Lung (tissue), 12 donors: ENCODE results near the gene LYST. TPM values are rescaled to one million over a fixed set of nuclear protein-coding genes. Genes with fewer than 3 reads are reported as not detected.
A peak's percentile ranks its signal among the peaks of the same experiment; 100 is the strongest.

Source experiments
- ATAC-seq: fragments of 200-7000 bp; cut with Tn5 transposase; one replicate; pipeline ENCODE4 v1.9.1; 2020; ENCODE audit warnings: moderate number of reproducible peaks; ENCODE audit not compliant: insufficient read depth, low FRiP score
- DNase-seq, 3 donors: peaks; one replicate each; pipeline ENCODE4 v3.0.0-alpha.2; 2013 to 2017
- H3K27ac ChIP-seq, 2 donors: one replicate each; pipeline ENCODE4 v1.5.1; 2013; ENCODE audit warnings: mild to moderate bottlenecking in 2 of 2, moderate library complexity in 2 of 2, control low read depth in 1 of 2, inconsistent platforms in 1 of 2, low read depth in 1 of 2, low read length in 1 of 2
- H3K27me3 ChIP-seq, 3 donors: one replicate each; pipeline ENCODE4 v1.5.1; 2013; ENCODE audit warnings: low read length in 2 of 3; ENCODE audit not compliant: control insufficient read depth in 3 of 3, insufficient read depth in 3 of 3
- H3K36me3 ChIP-seq, 4 donors: one replicate each; pipeline ENCODE4 v1.5.1; 2013; ENCODE audit warnings: low read length in 4 of 4, mild to moderate bottlenecking in 1 of 4, moderate library complexity in 1 of 4; ENCODE audit not compliant: control insufficient read depth in 4 of 4, insufficient read depth in 4 of 4
- H3K4me1 ChIP-seq, 5 donors: one replicate each; pipeline ENCODE4 v1.5.1; 2013; ENCODE audit warnings: low read length in 5 of 5, mild to moderate bottlenecking in 2 of 5, moderate library complexity in 1 of 5; ENCODE audit not compliant: control insufficient read depth in 5 of 5, insufficient read depth in 5 of 5
- H3K4me3 ChIP-seq: one replicate; pipeline ENCODE4 v1.5.1; 2013; ENCODE audit warnings: mild to moderate bottlenecking, control low read depth, moderate library complexity
- H3K9ac ChIP-seq, 2 donors: one replicate each; pipeline ENCODE4 v1.5.1; 2013; ENCODE audit warnings: low read length in 2 of 2, control low read depth in 1 of 2; ENCODE audit not compliant: insufficient read depth in 1 of 2
- H3K9me3 ChIP-seq, 4 donors: one replicate each; pipeline ENCODE4 v1.5.1; 2013; ENCODE audit warnings: low read length in 3 of 4, mild to moderate bottlenecking in 1 of 4, moderate library complexity in 1 of 4; ENCODE audit not compliant: control insufficient read depth in 4 of 4, insufficient read depth in 3 of 4
- WGBS, 2 donors: extraction: QIAGEN DNeasy Blood & Tissue Kit; methylation state at CpG; one replicate each; pipeline ENCODE4 v1.1.7; 2013; 5-methylcytosine and 5-hydroxymethylcytosine counted together
- polyA plus RNA-seq, 2 donors: library from polyadenylated mRNA; stranded (reverse); fragments of 200-250 nt; gene quantifications; one replicate each; pipeline ENCODE4 v1.2.1, GENCODE V29; 2013
- total RNA-seq, 2 donors: library from RNA; depleted of rRNA in 1 of 2; stranded (reverse); fragments of >200 nt in 1 of 2; gene quantifications; one replicate each; pipeline ENCODE4 v1.2.1, GENCODE V29; 2014 to 2021
- TF ChIP-seq, protein P1 (sequence below): IDR thresholded peaks from 2 replicates; pipeline ENCODE4 v1.5.1; 2012; ENCODE audit warnings: mild to moderate bottlenecking; ENCODE audit errors: control extremely low read depth, extremely low read depth
- donor health status: control.
- donor health status: control.
- donor health status: Bipolar disorder and iron deficiency.
- donor health status: healthy.
- donor health status: DM: yes; HTN: yes; CAD: no.

The LYST gene
- total and polyA plus RNA-seq, 4 donors = 9.8 to 82.7 (median 31.7) TPM

DNA sequence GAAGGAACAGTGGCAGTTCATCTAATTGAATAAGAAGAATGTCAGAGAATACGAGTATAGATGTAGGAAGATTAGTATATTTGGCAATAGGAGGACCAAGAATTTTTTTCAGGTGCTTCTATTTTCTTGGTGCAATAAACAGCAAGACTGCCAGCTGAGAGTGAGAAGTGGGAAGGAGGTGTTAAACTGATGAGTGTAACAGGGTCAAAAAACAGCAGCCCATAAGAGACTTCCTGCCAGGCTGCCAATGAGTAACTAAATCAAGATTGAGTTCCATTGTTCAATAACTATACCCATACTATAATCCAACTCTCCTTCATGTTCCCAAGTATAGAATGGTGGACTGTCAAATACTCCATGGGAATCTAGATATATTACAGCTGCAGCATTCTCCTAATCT, 28.7 kb downstream of the LYST start:
- WGBS, 2 donors = 38 to 62% methylated on average over 1 of the region's 1 CpG
- H3K4me3 ChIP-seq = no peak overlapping the region
- peaks cover 0 to 23% (median 5%) of the 10 kb centered on the region in 5 donors for H3K4me1 ChIP-seq
- no peak overlapping the region for H3K27ac ChIP-seq
- no peaks in the 10 kb centered on the region for H3K27me3 ChIP-seq
- ATAC-seq (no peak), DNase-seq (no peak)
- no peaks in the 10 kb centered on the region for H3K36me3 ChIP-seq
- no peaks in the 10 kb centered on the region for H3K9me3 ChIP-seq
- TF ChIP-seq, protein P1, sequence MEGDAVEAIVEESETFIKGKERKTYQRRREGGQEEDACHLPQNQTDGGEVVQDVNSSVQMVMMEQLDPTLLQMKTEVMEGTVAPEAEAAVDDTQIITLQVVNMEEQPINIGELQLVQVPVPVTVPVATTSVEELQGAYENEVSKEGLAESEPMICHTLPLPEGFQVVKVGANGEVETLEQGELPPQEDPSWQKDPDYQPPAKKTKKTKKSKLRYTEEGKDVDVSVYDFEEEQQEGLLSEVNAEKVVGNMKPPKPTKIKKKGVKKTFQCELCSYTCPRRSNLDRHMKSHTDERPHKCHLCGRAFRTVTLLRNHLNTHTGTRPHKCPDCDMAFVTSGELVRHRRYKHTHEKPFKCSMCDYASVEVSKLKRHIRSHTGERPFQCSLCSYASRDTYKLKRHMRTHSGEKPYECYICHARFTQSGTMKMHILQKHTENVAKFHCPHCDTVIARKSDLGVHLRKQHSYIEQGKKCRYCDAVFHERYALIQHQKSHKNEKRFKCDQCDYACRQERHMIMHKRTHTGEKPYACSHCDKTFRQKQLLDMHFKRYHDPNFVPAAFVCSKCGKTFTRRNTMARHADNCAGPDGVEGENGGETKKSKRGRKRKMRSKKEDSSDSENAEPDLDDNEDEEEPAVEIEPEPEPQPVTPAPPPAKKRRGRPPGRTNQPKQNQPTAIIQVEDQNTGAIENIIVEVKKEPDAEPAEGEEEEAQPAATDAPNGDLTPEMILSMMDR = no peak
- H3K9ac ChIP-seq = no peak overlapping the region

DNA sequence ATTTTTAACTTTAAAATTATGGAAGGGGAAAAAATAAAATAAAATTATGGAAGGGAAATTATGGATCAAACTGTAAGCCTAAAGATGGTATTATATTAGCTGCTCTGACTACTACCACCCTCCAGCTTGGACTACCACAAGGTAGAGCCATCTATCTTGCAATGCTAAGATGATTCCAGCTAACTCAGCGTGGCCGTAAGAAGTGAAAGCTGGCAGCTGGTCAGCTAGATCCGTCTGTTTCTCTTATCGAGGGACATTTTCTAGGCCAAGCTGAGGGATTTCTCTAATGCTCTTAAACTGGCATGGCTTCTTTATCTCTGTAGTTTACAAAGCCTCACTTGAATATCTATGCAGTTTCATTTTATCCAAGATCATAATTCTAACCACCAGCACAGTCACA, 31.5 kb downstream of the LYST start:
- TF ChIP-seq, protein P1 = no peak
- Histone ChIP-seq H3K4me3 (no peak overlapping the region), H3K9ac (peak overlapping the region; percentile 36 to 73), H3K4me1 (peaks cover 0 to 8% (median 5%) of the 10 kb centered on the region in 5 donors), H3K9me3 (no peaks in the 10 kb centered on the region), H3K36me3 (no peaks in the 10 kb centered on the region), H3K27ac (no peak overlapping the region), H3K27me3 (no peaks in the 10 kb centered on the region)
- ATAC-seq = no peak
- 46 to 62% methylated on average over 4 of the region's 4 CpGs for WGBS, 2 donors
- peak in 2 of 3 donors; percentile 57 to 74 for DNase-seq

DNA sequence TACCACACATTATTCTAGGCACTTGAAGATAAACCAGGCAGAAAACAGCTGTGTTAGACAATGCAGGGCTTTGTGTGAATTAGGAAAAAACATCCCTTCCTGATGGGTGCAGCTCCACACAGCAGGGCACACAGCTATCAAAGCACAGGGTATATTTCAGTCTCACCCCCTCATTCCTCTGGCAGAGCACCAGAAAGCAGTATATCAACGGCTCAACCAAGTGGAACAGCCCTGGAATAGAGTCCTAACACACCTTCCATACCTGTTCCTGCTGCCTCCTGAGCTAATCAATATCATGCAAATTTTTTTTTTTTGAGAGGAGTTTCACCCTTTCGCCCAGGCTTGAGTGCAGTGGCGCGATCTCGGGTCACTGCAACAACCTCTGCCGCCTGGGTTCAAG, 32.1 kb downstream of the LYST start:
- Histone ChIP-seq H3K36me3 (peaks cover 0 to 2% (median 0%) of the 10 kb centered on the region in 4 donors), H3K9me3 (no peaks in the 10 kb centered on the region), H3K4me1 (peaks cover 0 to 8% (median 5%) of the 10 kb centered on the region in 5 donors), H3K27ac (no peak overlapping the region), H3K27me3 (no peaks in the 10 kb centered on the region), H3K4me3 (no peak overlapping the region), H3K9ac (no peak overlapping the region)
- ATAC-seq = no peak
- WGBS, 2 donors = 90 to 91% methylated on average over 6 of the region's 6 CpGs
- TF ChIP-seq, protein P1 = no peak
- DNase-seq = no peak

DNA sequence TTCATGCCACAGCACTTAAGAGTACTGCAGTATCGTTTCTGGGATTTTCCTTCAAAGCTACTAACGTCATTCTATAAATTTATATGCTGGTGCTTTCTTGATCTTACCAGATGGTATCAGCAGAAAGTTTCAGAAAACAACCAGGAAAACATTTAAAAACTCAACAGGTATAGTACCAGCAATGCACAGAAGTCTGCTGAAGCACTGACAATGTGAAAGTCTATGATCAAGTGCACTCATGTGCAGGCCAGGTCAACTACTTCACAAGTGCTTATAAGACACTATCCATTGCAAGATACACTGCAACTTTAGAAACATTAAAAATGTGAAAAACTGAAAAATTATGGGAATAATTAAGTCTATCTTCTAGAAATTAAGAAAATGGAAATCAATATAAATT, 34.7 kb downstream of the LYST start:
- H3K36me3 ChIP-seq = peaks cover 0 to 4% (median 0%) of the 10 kb centered on the region in 4 donors
- H3K27ac ChIP-seq = no peak overlapping the region
- no peaks in the 10 kb centered on the region for H3K9me3 ChIP-seq
- no peak for ATAC-seq
- peaks cover 0 to 8% (median 5%) of the 10 kb centered on the region in 5 donors for H3K4me1 ChIP-seq
- H3K4me3 ChIP-seq = no peak overlapping the region
- no peak overlapping the region for H3K9ac ChIP-seq
- H3K27me3 ChIP-seq = no peaks in the 10 kb centered on the region
- TF ChIP-seq, protein P1 = no peak
- DNase-seq = no peak
- 77 to 92% methylated on average over 2 of the region's 2 CpGs for WGBS, 2 donors
